HG02885 (cell line): ENCODE measurements around the gene CDH10.

Experiments
- ATAC-seq: cut with Tn5 transposase; IDR thresholded peaks from one replicate; pipeline ENCODE4 v1.9.1; 2021; ENCODE audit warnings: mild to moderate bottlenecking; ENCODE audit not compliant: unreplicated experiment, poor library complexity

CDH10 gene

DNA sequence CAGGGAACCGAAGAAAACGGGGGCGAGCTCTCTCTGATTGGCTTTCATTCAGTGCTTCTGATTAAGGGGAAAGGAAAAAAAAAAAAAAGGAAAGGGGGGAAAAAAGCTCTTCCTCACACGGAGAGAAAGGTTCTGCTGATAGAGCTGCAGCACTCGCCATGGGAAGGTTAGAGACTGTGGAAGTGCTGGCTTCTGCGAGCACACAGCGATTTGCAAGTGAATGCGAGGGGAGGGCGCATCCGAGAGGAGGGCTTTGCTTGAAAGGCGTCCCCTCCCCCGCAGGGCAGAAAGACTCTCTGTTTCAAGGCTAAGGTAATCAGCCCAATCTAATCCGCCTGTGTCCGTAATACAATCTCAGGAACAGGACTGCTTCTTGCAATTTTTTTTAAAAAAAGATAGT lies at the start of gene CDH10:
CDH10 (minus strand) TSS at position 218 of the 400 bp plus-strand sequence. CDS start 51,488 bp downstream, outside the sequence.
- no peak for ATAC-seq

- ATAC-seq: no peak
Measured at GRCh38 chr5:24693609-24694008, 48.8 kb upstream of the CDH10 start.

GRCh38 chr5:24691074-24691473 lies 46.3 kb upstream of the CDH10 start:
- ATAC-seq: no peak

DNA sequence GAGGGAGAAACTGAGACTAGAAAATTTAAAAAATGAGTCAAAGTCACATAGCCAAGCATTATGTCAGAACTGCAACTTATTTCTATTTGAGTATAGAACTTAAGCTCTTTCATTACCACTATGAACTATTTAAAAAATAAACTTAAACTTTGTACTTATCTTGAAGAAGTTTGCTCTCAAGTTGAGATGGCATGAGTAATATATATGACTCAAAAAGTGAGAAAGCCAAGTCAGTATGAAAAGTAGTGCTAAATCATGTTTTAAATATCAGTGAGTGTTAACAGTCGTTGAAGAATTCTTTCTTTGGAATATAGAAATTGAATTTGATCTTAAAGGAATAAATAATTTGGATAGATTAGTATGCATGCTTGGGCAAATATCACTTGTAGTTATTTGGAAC lies 36.3 kb upstream of the CDH10 start:
- no peak for ATAC-seq

GRCh38 chr5:24668050-24668449 lies 23.3 kb upstream of the CDH10 start:
- no peak for ATAC-seq

DNA sequence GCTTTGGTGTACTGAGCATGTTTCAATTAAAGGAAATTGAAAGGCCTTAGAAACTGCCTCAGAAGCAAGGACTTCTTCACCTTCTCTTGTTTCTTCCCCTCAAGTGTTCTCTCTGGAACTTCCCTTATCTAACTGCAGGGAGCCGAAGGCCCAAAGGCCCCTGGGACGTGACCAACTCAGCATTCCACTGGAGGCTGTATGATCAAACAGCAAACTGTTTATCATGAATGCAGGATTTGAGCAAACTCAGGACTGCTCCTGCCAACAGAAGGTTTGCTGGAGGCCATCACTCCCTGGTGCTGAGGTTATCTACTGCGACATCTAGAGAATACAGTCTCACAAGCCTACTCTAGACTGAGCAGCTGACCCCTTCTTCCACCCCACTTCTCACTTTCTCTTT lies 4.8 kb upstream of the CDH10 start:
- no peak for ATAC-seq

GRCh38 chr5:24646915-24647314 lies 2.1 kb upstream of the CDH10 start:
- no peak for ATAC-seq

- no peak for ATAC-seq
Measured at GRCh38 chr5:24645483-24645882, 705 bp upstream of the CDH10 start.

- ATAC-seq: no peak
Measured at GRCh38 chr5:24643880-24644279, 898 bp downstream of the CDH10 start.

DNA sequence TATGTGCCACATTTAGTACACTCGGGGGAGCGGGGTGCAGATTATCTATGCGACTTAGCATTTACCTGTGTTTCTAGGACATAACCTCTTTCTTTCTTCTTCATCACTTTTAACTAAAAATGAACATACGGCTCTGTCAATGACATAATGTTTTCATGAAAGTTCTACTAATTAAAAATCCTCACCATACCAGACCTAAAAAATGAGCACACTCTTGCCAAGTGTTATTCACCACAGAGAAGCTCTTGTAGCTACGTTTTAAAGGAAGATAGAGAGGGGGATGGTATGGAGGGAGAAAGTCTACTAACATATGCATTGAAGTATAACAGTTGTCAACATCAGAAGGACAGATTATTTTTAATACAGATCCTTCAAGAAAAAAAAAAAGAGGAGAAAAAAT lies 1.6 kb downstream of the CDH10 start:
- ATAC-seq: no peak

DNA sequence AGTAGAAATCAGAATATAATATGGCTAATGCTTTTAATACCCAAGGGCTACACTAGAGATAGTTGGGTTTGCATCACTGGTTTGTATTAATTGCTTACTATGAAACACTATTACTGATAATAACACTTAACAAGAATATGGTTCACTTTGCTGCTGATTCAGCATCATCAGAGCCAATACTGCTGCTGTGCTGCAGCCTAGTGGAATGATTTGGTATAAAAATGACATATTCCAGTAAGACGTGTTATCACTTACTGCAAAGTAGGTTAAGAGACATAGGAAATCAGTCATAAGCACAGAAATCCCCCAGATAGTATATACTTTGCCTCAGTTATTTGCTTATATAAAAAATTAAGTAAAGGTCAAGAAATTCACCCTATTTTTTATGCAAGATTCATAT lies 2.8 kb downstream of the CDH10 start:
- ATAC-seq: peak; percentile 60

- no peak for ATAC-seq
Measured at GRCh38 chr5:24635209-24635608, 9.6 kb downstream of the CDH10 start.

GRCh38 chr5:24633715-24634325 lies 11.0 kb downstream of the CDH10 start:
- ATAC-seq: peak; percentile 85

DNA sequence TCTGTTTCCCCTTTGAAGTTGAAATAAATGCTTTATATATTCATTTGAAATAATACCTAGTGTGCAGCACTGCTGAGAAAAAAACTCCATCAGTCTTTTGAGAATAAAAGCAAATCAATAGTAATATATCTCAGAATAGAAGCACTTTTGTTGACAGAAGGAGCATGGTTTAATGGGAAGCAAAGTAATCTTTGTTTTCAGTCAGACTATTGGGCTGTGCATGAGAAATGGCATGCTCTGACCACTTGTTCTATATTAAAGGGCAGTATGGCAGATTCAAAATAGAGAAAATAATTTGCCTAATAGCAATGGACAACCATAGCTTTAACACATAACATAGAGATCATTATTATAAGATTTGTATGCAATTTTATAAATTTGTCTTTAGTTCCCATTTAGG lies 12.4 kb downstream of the CDH10 start:
- ATAC-seq: no peak

DNA sequence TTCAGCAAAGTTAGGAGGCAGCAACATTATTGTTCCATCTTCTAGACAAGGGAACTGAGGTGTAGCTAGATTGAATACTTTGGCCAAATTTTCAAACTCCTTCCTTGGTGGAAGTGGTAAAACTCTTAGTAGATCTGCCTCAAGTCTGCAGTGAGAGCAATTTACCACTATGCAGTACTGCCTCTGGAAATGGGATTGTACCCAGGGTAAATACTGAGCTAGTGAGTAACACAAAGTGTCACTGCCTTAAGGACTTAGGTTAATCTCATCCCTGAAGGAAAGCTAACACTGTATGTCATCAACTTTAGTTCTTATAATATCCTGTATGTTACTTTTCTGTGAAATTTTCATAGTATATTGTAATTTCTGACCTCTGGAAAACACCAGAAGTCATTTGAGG lies 13.9 kb downstream of the CDH10 start:
- ATAC-seq: no peak

- no peak for ATAC-seq
Measured at GRCh38 chr5:24629798-24630197, 15.0 kb downstream of the CDH10 start.

- ATAC-seq: no peak
Measured at GRCh38 chr5:24624872-24625271, 19.9 kb downstream of the CDH10 start.

- ATAC-seq: no peak
Measured at GRCh38 chr5:24623624-24624023, 21.2 kb downstream of the CDH10 start.

DNA sequence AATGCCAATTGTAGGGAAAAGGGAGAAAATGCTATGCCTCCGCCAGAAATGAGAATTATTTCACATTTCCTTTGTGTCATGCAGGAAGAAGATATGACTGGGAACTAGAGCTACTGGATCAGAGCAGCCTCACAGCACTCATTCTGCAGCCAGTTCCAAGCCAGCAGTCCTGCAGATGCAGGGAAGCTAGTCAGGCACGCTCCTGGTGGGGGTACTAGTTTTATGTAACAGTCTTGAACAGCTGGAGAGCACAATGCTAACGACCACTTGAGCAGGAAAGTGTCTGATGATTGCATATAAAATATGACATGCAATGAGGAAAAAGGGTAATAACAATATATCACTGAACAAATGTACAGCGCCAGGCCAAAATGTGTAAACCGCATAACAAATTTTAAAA lies 21.7 kb downstream of the CDH10 start:
- ATAC-seq: no peak

DNA sequence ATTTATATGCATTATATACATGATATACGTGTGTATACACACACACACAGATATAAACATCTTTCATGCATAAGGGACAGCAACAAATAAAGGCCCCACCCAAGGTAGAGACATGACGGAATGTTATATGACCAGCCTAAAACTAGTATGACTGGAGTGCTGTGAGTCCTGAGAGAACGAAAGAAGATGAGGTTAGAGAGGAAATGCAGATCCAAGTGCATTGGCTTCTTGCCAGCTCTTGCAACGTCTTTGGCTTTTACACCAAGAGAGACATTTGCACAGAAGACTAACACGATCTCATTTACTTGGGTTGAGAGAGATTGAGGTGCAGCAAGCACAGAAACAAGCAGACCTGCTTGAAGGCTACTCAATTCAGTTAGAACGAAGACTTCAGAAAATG lies 23.0 kb downstream of the CDH10 start:
- no peak for ATAC-seq

GRCh38 chr5:24616566-24616965 lies 28.2 kb downstream of the CDH10 start:
- ATAC-seq: no peak

GRCh38 chr5:24615159-24615558 lies 29.6 kb downstream of the CDH10 start:
- ATAC-seq: no peak

GRCh38 chr5:24609706-24610105 lies 35.1 kb downstream of the CDH10 start:
- ATAC-seq: no peak
